Mesenchymal stem cell (in vitro differentiated cells and primary cell): Measurements from ENCODE around the gene CXADR.
A peak's percentile ranks its signal among the peaks of the same experiment; 100 is the strongest.

Source experiments
- DNase-seq: peaks from one replicate; pipeline ENCODE4 v3.0.0-alpha.2; 2013
- H2AFZ ChIP-seq: one replicate; pipeline ENCODE4 v1.6.1; 2013; ENCODE audit warnings: low read depth, mild to moderate bottlenecking, control low read depth, inconsistent platforms, low read length, moderate library complexity
- H2AK5ac ChIP-seq: 2 replicates; pipeline ENCODE4 v1.6.1; 2013; ENCODE audit warnings: low read length, moderate library complexity, mild to moderate bottlenecking, inconsistent platforms; ENCODE audit not compliant: severe bottlenecking
- H2BK120ac ChIP-seq: one replicate; pipeline ENCODE4 v1.6.1; 2013; ENCODE audit warnings: low read depth, mild to moderate bottlenecking, inconsistent platforms, low read length, moderate library complexity
- H2BK12ac ChIP-seq, 2 experiments: one replicate each; pipeline ENCODE4 v1.6.1; 2013; ENCODE audit warnings: inconsistent platforms in 2 of 2, low read length in 2 of 2, mild to moderate bottlenecking in 2 of 2, moderate library complexity in 2 of 2, control low read depth in 1 of 2
- H2BK15ac ChIP-seq: one replicate; pipeline ENCODE4 v1.6.1; 2013; ENCODE audit warnings: mild to moderate bottlenecking, low read depth, inconsistent platforms; ENCODE audit not compliant: poor library complexity, severe bottlenecking
- H2BK5ac ChIP-seq: 2 replicates; pipeline ENCODE4 v1.6.1; 2013; ENCODE audit warnings: low read depth, mild to moderate bottlenecking, low read length, control low read depth, inconsistent platforms; ENCODE audit not compliant: poor library complexity, severe bottlenecking
- H3K14ac ChIP-seq, 2 experiments: one replicate each; pipeline ENCODE4 v1.6.1; 2013; ENCODE audit warnings: inconsistent platforms in 2 of 2, low read length in 2 of 2, control low read depth in 1 of 2, mild to moderate bottlenecking in 1 of 2, moderate library complexity in 1 of 2
- H3K18ac ChIP-seq, 2 experiments: one replicate each; pipeline ENCODE4 v1.6.1; 2013; ENCODE audit warnings: inconsistent platforms in 2 of 2, low read length in 2 of 2, control low read depth in 1 of 2, low read depth in 1 of 2, mild to moderate bottlenecking in 1 of 2
- H3K23ac ChIP-seq, 2 experiments: one replicate each; pipeline ENCODE4 v1.6.1; 2013; ENCODE audit warnings: inconsistent platforms in 2 of 2, low read length in 2 of 2, mild to moderate bottlenecking in 2 of 2, moderate library complexity in 2 of 2, control low read depth in 1 of 2
- H3K27ac ChIP-seq: 2 replicates; pipeline ENCODE4 v1.5.1; 2013; ENCODE audit warnings: mild to moderate bottlenecking, moderate library complexity, low read length, control low read depth, inconsistent platforms; ENCODE audit not compliant: poor library complexity, severe bottlenecking
- H3K27me3 ChIP-seq, 2 experiments: 2 replicates each; pipeline versions ENCODE4 v1.6.1 to v1.7.0; 2013; ENCODE audit warnings: low read length in 2 of 2, mild to moderate bottlenecking in 2 of 2, moderate library complexity in 2 of 2, control low read depth in 1 of 2, inconsistent platforms in 1 of 2; ENCODE audit not compliant: control insufficient read depth in 1 of 2, insufficient read depth in 1 of 2
- H3K36me3 ChIP-seq, 2 experiments: 2 replicates each; pipeline versions ENCODE4 v1.6.1 to v1.7.0; 2013; ENCODE audit warnings: low read length in 2 of 2, control low read depth in 1 of 2, inconsistent platforms in 1 of 2, low read depth in 1 of 2, mild to moderate bottlenecking in 1 of 2; ENCODE audit not compliant: insufficient read depth in 2 of 2, control insufficient read depth in 1 of 2
- H3K4ac ChIP-seq, 2 experiments: one replicate each; pipeline ENCODE4 v1.6.1; 2013; ENCODE audit warnings: inconsistent platforms in 2 of 2, low read length in 2 of 2, mild to moderate bottlenecking in 2 of 2, moderate library complexity in 2 of 2, control low read depth in 1 of 2, low read depth in 1 of 2
- H3K4me1 ChIP-seq: 2 replicates; pipeline ENCODE4 v1.6.1; 2013; ENCODE audit warnings: low read depth, low read length, control low read depth; ENCODE audit not compliant: control insufficient read depth, insufficient read depth
- H3K4me2 ChIP-seq: 2 replicates; pipeline ENCODE4 v1.6.1; 2013; ENCODE audit warnings: low read length, mild to moderate bottlenecking, inconsistent platforms; ENCODE audit not compliant: poor library complexity, severe bottlenecking
- H3K4me3 ChIP-seq, 2 experiments: 2 replicates each; pipeline versions ENCODE4 v1.5.1 to v1.7.0; 2013; ENCODE audit warnings: low read length in 2 of 2, mild to moderate bottlenecking in 2 of 2, control low read depth in 1 of 2, low read depth in 1 of 2; ENCODE audit not compliant: insufficient read depth in 1 of 2
- H3K79me1 ChIP-seq: replicated peaks from 2 replicates; pipeline ENCODE4 v1.6.1; 2013; ENCODE audit warnings: mild to moderate bottlenecking, control low read depth, low read length, inconsistent platforms; ENCODE audit not compliant: poor library complexity, severe bottlenecking
- H3K9ac ChIP-seq: 2 replicates; pipeline ENCODE4 v1.7.0; 2013; ENCODE audit warnings: mild to moderate bottlenecking, low read length, moderate library complexity
- H3K9me3 ChIP-seq: 2 replicates; pipeline ENCODE4 v1.7.0; 2013; ENCODE audit warnings: mild to moderate bottlenecking, low read length; ENCODE audit not compliant: control insufficient read depth
- H4K8ac ChIP-seq: one replicate; pipeline ENCODE4 v1.6.1; 2013; ENCODE audit warnings: inconsistent platforms, mild to moderate bottlenecking, low read length, moderate library complexity
- H4K91ac ChIP-seq: one replicate; pipeline ENCODE4 v1.6.1; 2013; ENCODE audit warnings: mild to moderate bottlenecking, low read length, inconsistent platforms
- WGBS: methylation state at CpG from one replicate; pipeline ENCODE4 v1.1.7; 2013; ENCODE audit warnings: mixed read lengths; 5-methylcytosine and 5-hydroxymethylcytosine counted together

The CXADR gene

DNA sequence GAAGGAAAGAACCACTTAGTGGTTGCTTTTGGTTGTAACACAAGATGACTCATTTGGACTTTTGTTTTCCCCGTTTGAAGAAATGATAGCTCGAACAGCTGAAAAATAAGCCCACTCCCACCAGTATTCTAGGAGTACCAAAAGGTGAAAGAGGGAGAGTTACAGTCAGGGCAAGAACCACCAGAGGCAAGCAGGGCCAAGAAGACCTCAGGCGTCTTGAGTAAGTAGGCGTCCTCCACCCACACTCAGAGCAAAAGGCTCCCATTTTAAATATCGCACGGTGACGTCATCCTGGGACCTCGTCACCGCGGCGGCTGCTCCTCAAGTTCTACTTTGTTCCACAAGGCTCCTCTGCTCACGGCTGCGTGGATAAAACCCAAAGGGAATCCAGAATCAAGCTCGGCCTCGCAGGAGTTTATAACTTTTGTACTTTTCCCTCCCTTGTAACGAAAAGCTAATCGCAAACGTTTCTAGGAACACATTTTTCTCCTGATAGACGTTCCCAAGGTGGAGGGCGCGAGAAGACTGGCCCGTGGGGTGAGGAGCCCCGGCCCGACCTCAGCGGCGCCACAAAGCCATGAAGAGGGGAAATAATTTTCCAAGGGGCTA lies 98.7 kb downstream of the CXADR start:
- WGBS = 0% methylated on average over 24 of the region's 26 CpGs
- peak overlapping the region; percentile 99 for H3K9ac ChIP-seq
- H3K27me3 ChIP-seq = no peaks in the 10 kb centered on the region
- H3K14ac ChIP-seq = peak overlapping the region in 1 of 2 experiments; percentile 26
- no peak overlapping the region for H2BK15ac ChIP-seq
- peaks cover 6% of the 10 kb centered on the region for H3K79me1 ChIP-seq
- peak overlapping the region; percentile 73 for H3K4me2 ChIP-seq
- H2AFZ ChIP-seq = no peak overlapping the region
- H4K8ac ChIP-seq = peak overlapping the region; percentile 75
- peak overlapping the region in 1 of 2 experiments; percentile 63 for H2BK12ac ChIP-seq
- no peak overlapping the region for H2BK5ac ChIP-seq
- H2BK120ac ChIP-seq = peak overlapping the region; percentile 44
- no peak overlapping the region for H3K23ac ChIP-seq
- DNase-seq = peak; percentile 95
- H3K4me3 ChIP-seq = peak overlapping the region; percentile 94 to 95
- H3K4ac ChIP-seq = peak overlapping the region; percentile 5 to 80
- H4K91ac ChIP-seq = no peak overlapping the region
- peak overlapping the region; percentile 58 for H3K27ac ChIP-seq
- H2AK5ac ChIP-seq = no peak overlapping the region
- no peaks in the 10 kb centered on the region for H3K9me3 ChIP-seq
- H3K36me3 ChIP-seq = peaks cover 0 to 23% of the 10 kb centered on the region in 2 experiments
- peak overlapping the region; percentile 85 to 97 for H3K18ac ChIP-seq
- H3K4me1 ChIP-seq = peaks cover 8% of the 10 kb centered on the region

DNA sequence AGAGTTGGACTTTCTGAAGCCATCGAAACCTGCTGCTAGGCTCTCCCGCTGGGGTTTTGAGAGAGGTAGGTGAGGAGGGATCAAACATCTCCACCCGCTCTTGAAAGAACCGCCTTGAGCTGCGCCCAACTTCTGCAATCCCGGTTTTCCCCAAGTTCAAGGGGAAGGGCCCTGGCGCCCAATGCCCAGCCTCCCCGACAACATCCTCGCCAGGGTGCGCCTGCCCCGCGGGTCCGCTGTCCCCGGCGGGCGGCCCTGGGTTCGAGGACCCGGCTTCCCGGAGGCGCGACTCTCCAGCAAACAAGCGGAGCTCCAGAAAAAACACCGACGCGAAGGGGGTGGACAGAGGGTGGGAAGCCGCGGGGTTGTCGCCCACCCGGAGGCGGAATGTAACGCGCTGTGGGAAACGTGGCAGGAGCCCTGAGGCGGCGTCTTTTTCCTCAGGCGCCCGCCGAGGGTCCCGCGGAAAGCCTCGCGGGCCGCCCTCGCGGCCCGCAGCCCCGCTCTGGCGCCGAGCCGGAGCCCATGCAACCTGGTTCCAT lies 99.3 kb downstream of the CXADR start:
- Histone ChIP-seq H3K4me3 (peak overlapping the region; percentile 94 to 95), H3K23ac (peak overlapping the region; percentile 46 to 52), H2BK12ac (peak overlapping the region in 1 of 2 experiments; percentile 63), H3K4ac (peak overlapping the region; percentile 80 to 89), H3K36me3 (peaks cover 0 to 18% of the 10 kb centered on the region in 2 experiments), H4K91ac (peak overlapping the region; percentile 78), H3K4me2 (peak overlapping the region; percentile 73), H3K9me3 (no peaks in the 10 kb centered on the region), H2BK120ac (peak overlapping the region; percentile 64), H3K4me1 (peaks cover 8% of the 10 kb centered on the region), H2BK15ac (peak overlapping the region; percentile 67), H3K14ac (peak overlapping the region in 1 of 2 experiments; percentile 62), H3K9ac (peak overlapping the region; percentile 99), H3K27me3 (no peaks in the 10 kb centered on the region), H4K8ac (peak overlapping the region; percentile 75), H2AK5ac (no peak overlapping the region), H2AFZ (peak overlapping the region; percentile 49), H3K27ac (peak overlapping the region; percentile 58), H3K79me1 (peaks cover 6% of the 10 kb centered on the region), H3K18ac (peak overlapping the region; percentile 90 to 97), H2BK5ac (no peak overlapping the region)
- 0% methylated on average over 50 of the region's 50 CpGs for WGBS
- DNase-seq = peak; percentile 88

DNA sequence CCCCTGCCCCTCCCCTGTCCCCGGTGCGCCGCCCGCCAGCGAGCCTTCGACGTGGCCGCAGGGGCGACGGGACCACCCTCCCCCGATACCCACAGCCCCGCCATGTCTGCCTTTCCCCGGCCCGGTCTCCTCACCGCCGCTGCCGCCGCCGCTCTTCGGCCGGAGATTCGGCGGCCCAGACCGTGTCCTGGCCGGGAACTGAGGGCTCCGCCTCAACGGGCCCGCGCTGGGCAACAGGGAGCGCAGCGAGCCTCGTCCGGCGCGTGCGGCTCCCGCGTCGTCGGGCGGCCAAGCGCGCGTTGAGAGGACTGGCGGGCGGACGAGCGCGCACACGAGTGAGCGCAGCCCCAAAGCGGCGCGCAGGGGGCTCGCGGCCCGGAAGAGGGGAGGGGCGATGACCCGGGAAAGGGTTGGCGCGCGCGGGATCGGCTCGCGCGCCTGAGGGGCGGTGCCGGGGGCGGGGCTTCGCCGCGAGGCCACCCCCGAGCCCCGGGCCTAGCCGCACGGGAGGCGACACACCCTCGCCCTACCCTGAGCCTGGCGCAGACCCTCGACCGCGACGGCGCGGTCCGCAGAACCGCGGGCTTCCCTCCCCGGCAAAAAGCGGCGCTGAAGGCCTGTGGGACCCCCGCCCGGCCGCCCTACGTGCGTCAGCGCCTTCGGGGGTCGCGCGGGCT lies 99.9 kb downstream of the CXADR start, which contains the start of gene BTG3:
Gene BTG3, minus strand, starts transcription at position 337 of the 677 bp plus-strand sequence. CDS start 3,757 bp downstream, outside the sequence.
- H3K27me3 ChIP-seq = no peaks in the 10 kb centered on the region
- peak within 1 kb of the TSS; percentile 96 for H2AFZ ChIP-seq
- H4K91ac ChIP-seq = peak within 1 kb of the TSS; percentile 78
- H2BK15ac ChIP-seq = peak within 1 kb of the TSS; percentile 77
- 2% methylated on average over 100 of the region's 102 CpGs for WGBS
- peaks cover 0 to 12% of the 10 kb centered on the region in 2 experiments for H3K36me3 ChIP-seq
- H3K18ac ChIP-seq = peak within 1 kb of the TSS; percentile 90 to 97
- H3K4me3 ChIP-seq = peak within 1 kb of the TSS; percentile 94 to 95
- peak within 1 kb of the TSS; percentile 80 to 89 for H3K4ac ChIP-seq
- peak within 1 kb of the TSS; percentile 46 to 52 for H3K23ac ChIP-seq
- peak within 1 kb of the TSS; percentile 73 for H3K4me2 ChIP-seq
- H4K8ac ChIP-seq = peak within 1 kb of the TSS; percentile 93
- peaks cover 5% of the 10 kb centered on the region for H3K79me1 ChIP-seq
- H3K9me3 ChIP-seq = no peaks in the 10 kb centered on the region
- H3K4me1 ChIP-seq = peaks cover 8% of the 10 kb centered on the region
- peak within 1 kb of the TSS; percentile 64 for H2BK120ac ChIP-seq
- peak within 1 kb of the TSS; percentile 99 for H3K9ac ChIP-seq
- H2BK12ac ChIP-seq = peak within 1 kb of the TSS; percentile 29 to 63
- peak; percentile 76 for DNase-seq
- H2AK5ac ChIP-seq = no peak within 1 kb of the TSS
- H3K14ac ChIP-seq = peak within 1 kb of the TSS; percentile 53 to 62
- peak within 1 kb of the TSS; percentile 58 for H3K27ac ChIP-seq
- H2BK5ac ChIP-seq = no peak within 1 kb of the TSS

DNA sequence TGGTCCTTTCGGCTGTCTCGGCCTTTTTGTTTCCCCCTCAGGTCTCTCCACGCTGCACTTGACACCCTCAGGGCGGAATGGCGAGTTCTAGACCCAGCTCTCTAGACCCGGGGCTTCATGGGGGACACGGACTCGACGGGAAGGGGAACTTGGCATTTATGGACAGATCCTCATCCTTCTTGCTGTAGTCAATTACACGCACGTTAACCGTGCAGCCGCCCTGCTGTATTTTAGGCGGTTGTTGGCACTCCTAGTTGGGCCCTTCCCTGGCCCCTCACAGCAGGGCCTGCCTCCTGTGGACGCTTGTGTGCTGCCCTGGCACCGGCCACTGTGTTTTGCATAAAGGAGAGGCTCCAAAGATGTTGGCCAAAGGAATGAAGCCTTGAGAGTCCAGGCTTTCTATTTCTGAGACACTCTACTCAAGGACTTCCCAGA lies 100.4 kb downstream of the CXADR start:
- H4K91ac ChIP-seq = peak overlapping the region; percentile 71
- H3K27me3 ChIP-seq = no peaks in the 10 kb centered on the region

More for the DNA sequence above, 100.4 kb downstream of the CXADR start:
- Histone ChIP-seq H4K8ac (peak overlapping the region; percentile 86), H2AFZ (peak overlapping the region; percentile 96), H3K4me1 (peaks cover 6% of the 10 kb centered on the region), H2BK12ac (peak overlapping the region in 1 of 2 experiments; percentile 29), H3K36me3 (peaks cover 0 to 7% of the 10 kb centered on the region in 2 experiments), H3K23ac (no peak overlapping the region), H3K27ac (no peak overlapping the region), H2AK5ac (no peak overlapping the region), H2BK5ac (no peak overlapping the region), H3K4ac (peak overlapping the region; percentile 20 to 54), H3K18ac (peak overlapping the region; percentile 8 to 84), H3K9ac (peak overlapping the region; percentile 99), H3K79me1 (peaks cover 2% of the 10 kb centered on the region), H2BK120ac (no peak overlapping the region), H3K9me3 (no peaks in the 10 kb centered on the region), H3K4me3 (peak overlapping the region; percentile 94 to 95), H2BK15ac (peak overlapping the region; percentile 29), H3K4me2 (peak overlapping the region; percentile 49), H3K14ac (no peak overlapping the region)
- 43% methylated on average over 14 of the region's 16 CpGs for WGBS
- peak; percentile 28 for DNase-seq
